MM.1S (cell line): Measurements from ENCODE around the gene NEGR1.
A peak's percentile ranks its signal among the peaks of the same experiment; 100 is the strongest.

ENCODE experiments used
- DNase-seq: peaks from one replicate; pipeline ENCODE4 v3.0.0-alpha.2; 2015
- H2AFZ ChIP-seq: fragments of 300-600 bp; sonication (generic); 2 replicates; pipeline ENCODE4 v1.6.0; 2016; ENCODE audit warnings: antibody characterized with exemption, low read length
- H3F3A ChIP-seq: fragments of 300-600 bp; sonication (generic); 2 replicates; pipeline ENCODE4 v1.6.1; 2016; ENCODE audit warnings: mild to moderate bottlenecking, antibody characterized with exemption, low read length, moderate library complexity, mixed read lengths; ENCODE audit not compliant: insufficient read depth
- H3K27ac ChIP-seq: fragments of 300-600 bp; sonication (generic); 2 replicates; pipeline ENCODE4 v1.5.1; 2016; ENCODE audit warnings: mild to moderate bottlenecking, low read length
- H3K27me3 ChIP-seq: fragments of 300-600 bp; sonication (generic); replicated peaks from 2 replicates; pipeline ENCODE4 v1.6.0; 2016; ENCODE audit warnings: low read length; ENCODE audit not compliant: insufficient read depth
- H3K36me3 ChIP-seq: fragments of 300-600 bp; sonication (generic); replicated peaks from 2 replicates; pipeline ENCODE4 v1.6.1; 2016; ENCODE audit warnings: mild to moderate bottlenecking, low read length, mixed read lengths; ENCODE audit not compliant: insufficient read depth
- H3K4me1 ChIP-seq: fragments of 300-600 bp; sonication (generic); 2 replicates; pipeline ENCODE4 v1.6.1; 2016; ENCODE audit warnings: low read length, mixed read lengths
- H3K4me2 ChIP-seq: fragments of 300-600 bp; sonication (generic); 2 replicates; pipeline ENCODE4 v1.6.0; 2016; ENCODE audit warnings: low read depth, low read length
- H3K4me3 ChIP-seq: fragments of 300-600 bp; sonication (generic); 2 replicates; pipeline ENCODE4 v1.5.1; 2016; ENCODE audit warnings: low read length, mixed read lengths
- H3K79me2 ChIP-seq: fragments of 300-600 bp; sonication (generic); 2 replicates; pipeline ENCODE4 v1.6.1; 2016; ENCODE audit warnings: mixed run types, low read length, mixed read lengths
- H3K9ac ChIP-seq: fragments of 300-600 bp; sonication (generic); 2 replicates; pipeline ENCODE4 v1.6.1; 2016; ENCODE audit warnings: low read length, mixed read lengths
- H3K9me2 ChIP-seq: fragments of 300-600 bp; sonication (generic); replicated peaks from 2 replicates; pipeline ENCODE4 v1.6.1; 2016; ENCODE audit warnings: mild to moderate bottlenecking, low read length, mixed read lengths; ENCODE audit not compliant: insufficient read depth
- H3K9me3 ChIP-seq: fragments of 300-600 bp; sonication (generic); replicated peaks from 2 replicates; pipeline ENCODE4 v1.6.1; 2016; ENCODE audit warnings: mild to moderate bottlenecking, low read length, mixed read lengths; ENCODE audit not compliant: insufficient read depth
- H4K20me1 ChIP-seq: fragments of 300-600 bp; sonication (generic); 2 replicates; pipeline ENCODE4 v1.6.1; 2016; ENCODE audit warnings: mild to moderate bottlenecking, low read length, moderate library complexity, mixed read lengths; ENCODE audit not compliant: insufficient read depth
- EZH2 ChIP-seq: fragments of 300-600 bp; sonication (generic); optimal IDR thresholded peaks from 2 replicates; pipeline ENCODE3; 2017; ENCODE audit warnings: low read depth, mild to moderate bottlenecking, antibody characterized with exemption, low read length, mixed read lengths
- EZH2phosphoT487 ChIP-seq: fragments of 300-600 bp; sonication (generic); IDR thresholded peaks from 2 replicates; pipeline ENCODE4 v1.6.1; 2018; ENCODE audit warnings: antibody characterized with exemption, low read length
- TF ChIP-seq, protein P1 (sequence below): fragments of 300-600 bp; sonication (generic); IDR thresholded peaks from 2 replicates; pipeline ENCODE4 v1.5.1; 2016; ENCODE audit warnings: antibody characterized with exemption, low read length, mixed read lengths

Gene NEGR1

DNA sequence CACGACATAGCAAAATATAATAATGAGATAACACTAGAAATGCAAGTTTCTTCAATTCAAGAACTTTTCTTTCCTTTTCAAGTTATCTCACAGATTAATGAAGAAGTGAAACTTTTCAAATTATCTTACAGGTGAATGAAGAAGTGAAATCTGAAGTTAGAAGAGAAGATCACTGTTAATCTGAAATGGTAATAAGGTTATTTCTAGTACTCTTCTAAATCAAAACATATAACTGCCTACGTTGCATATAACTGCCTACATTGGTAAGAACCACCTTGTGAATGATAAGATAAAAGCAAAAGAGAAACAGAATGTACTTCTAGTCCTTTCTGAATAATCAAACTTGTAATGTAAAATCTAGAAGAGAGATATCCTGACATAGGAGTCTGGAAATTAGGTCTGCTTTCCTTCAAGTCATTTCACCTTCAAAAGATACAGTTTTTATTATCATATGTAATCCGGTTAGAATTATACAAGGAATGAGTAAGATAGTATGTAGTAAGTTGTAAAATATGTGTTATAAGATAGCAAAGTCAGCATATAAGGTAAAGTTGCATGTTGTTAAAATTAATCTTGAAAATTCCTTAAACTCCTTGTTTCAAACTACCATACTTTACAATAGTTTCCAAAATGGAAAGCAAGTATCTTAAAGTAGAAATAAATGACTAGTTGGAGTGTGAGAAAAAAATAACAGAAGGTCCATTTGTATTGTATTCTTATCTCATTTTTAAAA, 679.1 kb downstream of the NEGR1 start:
- Histone ChIP-seq H3K27ac (peak overlapping the region; percentile 0; the same call in 1 of the 2 replicates), H4K20me1 (no peaks in the 10 kb centered on the region), H3K27me3 (no peaks in the 10 kb centered on the region), H3K9me2 (no peaks in the 10 kb centered on the region), H3K9me3 (no peaks in the 10 kb centered on the region), H3F3A (no peaks in the 10 kb centered on the region; the same call in 1 of the 2 replicates), H2AFZ (no peak overlapping the region), H3K36me3 (no peaks in the 10 kb centered on the region), H3K79me2 (no peaks in the 10 kb centered on the region), H3K9ac (no peak overlapping the region), H3K4me3 (no peak overlapping the region), H3K4me2 (peak overlapping the region; percentile 9; the same call in 1 of the 2 replicates), H3K4me1 (no peaks in the 10 kb centered on the region; the same call in 1 of the 2 replicates)
- DNase-seq = no peak
- no peak for TF ChIP-seq EZH2phosphoT487
- TF ChIP-seq EZH2 = no peak
- TF ChIP-seq, protein P1, sequence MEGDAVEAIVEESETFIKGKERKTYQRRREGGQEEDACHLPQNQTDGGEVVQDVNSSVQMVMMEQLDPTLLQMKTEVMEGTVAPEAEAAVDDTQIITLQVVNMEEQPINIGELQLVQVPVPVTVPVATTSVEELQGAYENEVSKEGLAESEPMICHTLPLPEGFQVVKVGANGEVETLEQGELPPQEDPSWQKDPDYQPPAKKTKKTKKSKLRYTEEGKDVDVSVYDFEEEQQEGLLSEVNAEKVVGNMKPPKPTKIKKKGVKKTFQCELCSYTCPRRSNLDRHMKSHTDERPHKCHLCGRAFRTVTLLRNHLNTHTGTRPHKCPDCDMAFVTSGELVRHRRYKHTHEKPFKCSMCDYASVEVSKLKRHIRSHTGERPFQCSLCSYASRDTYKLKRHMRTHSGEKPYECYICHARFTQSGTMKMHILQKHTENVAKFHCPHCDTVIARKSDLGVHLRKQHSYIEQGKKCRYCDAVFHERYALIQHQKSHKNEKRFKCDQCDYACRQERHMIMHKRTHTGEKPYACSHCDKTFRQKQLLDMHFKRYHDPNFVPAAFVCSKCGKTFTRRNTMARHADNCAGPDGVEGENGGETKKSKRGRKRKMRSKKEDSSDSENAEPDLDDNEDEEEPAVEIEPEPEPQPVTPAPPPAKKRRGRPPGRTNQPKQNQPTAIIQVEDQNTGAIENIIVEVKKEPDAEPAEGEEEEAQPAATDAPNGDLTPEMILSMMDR = no peak

DNA sequence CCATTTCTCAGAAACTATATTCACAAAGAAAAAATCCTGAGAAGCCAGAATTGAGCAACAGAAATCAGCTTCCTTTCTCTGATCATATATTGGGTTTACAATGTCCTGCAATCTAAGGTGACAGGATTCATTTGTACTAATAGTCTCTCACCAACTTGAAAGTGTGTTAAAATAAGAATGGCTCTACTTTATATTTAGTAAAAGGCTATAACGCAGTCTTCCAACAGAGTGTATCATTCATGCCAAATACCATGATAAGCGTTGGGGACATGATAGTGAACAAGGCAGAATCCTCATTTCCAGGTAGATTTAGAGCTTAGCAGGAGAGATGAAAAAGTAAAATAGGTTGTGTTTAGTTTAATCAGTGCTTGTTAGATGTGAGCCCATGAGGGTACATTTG, 682.3 kb downstream of the NEGR1 start:
- H3F3A ChIP-seq = no peaks in the 10 kb centered on the region; the same call in 1 of the 2 replicates
- H3K36me3 ChIP-seq = no peaks in the 10 kb centered on the region
- H3K27ac ChIP-seq = no peak overlapping the region
- no peaks in the 10 kb centered on the region; the same call in 1 of the 2 replicates for H3K4me1 ChIP-seq
- no peaks in the 10 kb centered on the region for H3K9me2 ChIP-seq
- no peaks in the 10 kb centered on the region for H3K9me3 ChIP-seq
- no peak for DNase-seq
- no peaks in the 10 kb centered on the region for H3K27me3 ChIP-seq
- H3K79me2 ChIP-seq = no peaks in the 10 kb centered on the region
- no peak overlapping the region for H2AFZ ChIP-seq
- H3K4me2 ChIP-seq = no peak overlapping the region
- no peak overlapping the region for H3K4me3 ChIP-seq
- TF ChIP-seq EZH2phosphoT487 = no peak
- TF ChIP-seq, protein P1 = no peak
- no peak for TF ChIP-seq EZH2
- H3K9ac ChIP-seq = no peak overlapping the region
- H4K20me1 ChIP-seq = no peaks in the 10 kb centered on the region

DNA sequence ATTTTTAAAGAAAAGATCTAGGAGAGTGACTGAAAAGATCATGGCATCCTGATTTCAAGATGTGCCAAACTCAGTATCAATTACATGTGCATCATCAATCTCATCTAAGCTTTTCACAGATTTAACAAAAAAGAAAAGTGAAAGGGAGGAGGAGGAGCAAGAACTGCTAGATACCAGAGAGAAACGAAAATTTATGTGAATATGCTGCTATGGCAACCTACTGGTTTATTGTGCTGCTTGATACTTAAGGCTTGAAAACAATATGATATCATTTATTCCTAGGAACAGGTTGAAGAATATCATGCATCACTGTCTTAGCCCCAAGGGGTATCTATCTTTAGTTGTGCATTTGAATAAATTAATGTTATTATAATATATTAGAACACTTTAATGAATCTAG, 683.0 kb downstream of the NEGR1 start:
- H3K27me3 ChIP-seq = no peaks in the 10 kb centered on the region
- H3K9me2 ChIP-seq = no peaks in the 10 kb centered on the region
- H3K79me2 ChIP-seq = no peaks in the 10 kb centered on the region
- H3K36me3 ChIP-seq = no peaks in the 10 kb centered on the region
- H3K4me3 ChIP-seq = no peak overlapping the region
- H2AFZ ChIP-seq = no peak overlapping the region
- TF ChIP-seq, protein P1 = no peak
- TF ChIP-seq EZH2phosphoT487 (no peak), EZH2 (no peak)
- H3K4me1 ChIP-seq = no peaks in the 10 kb centered on the region; the same call in 1 of the 2 replicates
- DNase-seq = no peak
- H4K20me1 ChIP-seq = no peaks in the 10 kb centered on the region
- no peak overlapping the region for H3K4me2 ChIP-seq
- H3K27ac ChIP-seq = no peak overlapping the region
- H3F3A ChIP-seq = no peaks in the 10 kb centered on the region; the same call in 1 of the 2 replicates
- no peak overlapping the region for H3K9ac ChIP-seq
- H3K9me3 ChIP-seq = no peaks in the 10 kb centered on the region
